ENCODE data around the gene CTDP1. TPM values are rescaled to one million over a fixed set of nuclear protein-coding genes. Genes with fewer than 3 reads are reported as not detected.

Gene CTDP1
- total RNA-seq, 1 experiment from 2014 or later, result 20.3 TPM

DNA sequence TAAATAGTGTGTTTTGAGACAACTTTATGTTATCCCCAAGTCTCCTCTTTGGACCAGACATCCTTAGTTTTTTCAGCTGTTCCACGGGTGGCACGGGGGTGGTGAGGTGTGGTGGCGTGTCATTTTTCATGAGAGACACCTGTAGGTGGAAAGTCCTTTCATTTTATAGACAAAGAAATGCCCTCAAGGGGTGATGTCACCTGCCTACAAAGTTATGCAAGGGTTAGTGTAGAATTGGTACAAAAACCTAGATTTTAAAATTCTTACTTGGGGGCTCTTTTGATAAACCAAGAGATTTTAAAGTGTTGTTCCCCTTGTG, 15.3 kb downstream of the CTDP1 start:
- BruUV-seq (replicated peaks), result no TSS peak
- Mint-ChIP-seq H3K27me3 (ENCODE audit: insufficient read depth, unreplicated experiment) (no peaks in the 10 kb centered on the region), H3K36me3 (ENCODE audit: insufficient read depth, unreplicated experiment) (peaks cover 28% of the 10 kb centered on the region), H3K27ac (ENCODE audit: low read depth, unreplicated experiment) (no peak overlapping the region), H3K9me3 (ENCODE audit: unreplicated experiment) (no peaks in the 10 kb centered on the region), H3K4me1 (ENCODE audit: insufficient read depth, unreplicated experiment) (peaks cover 6% of the 10 kb centered on the region), H3K4me3 (ENCODE audit: unreplicated experiment) (no peak overlapping the region)
- ChIA-PET CTCF (interaction anchor here (0.6 kb wide), 1 partner anchor 10 kb away, joined by 3 read pairs; no protein-coding TSS in a partner anchor), POLR2A (no interaction called here)
- DNase-seq (ENCODE audit: unreplicated experiment), result no peak
- intact Hi-C loops (cut with micrococcal nuclease), result no loop called here
- TF ChIP-seq, protein P1, sequence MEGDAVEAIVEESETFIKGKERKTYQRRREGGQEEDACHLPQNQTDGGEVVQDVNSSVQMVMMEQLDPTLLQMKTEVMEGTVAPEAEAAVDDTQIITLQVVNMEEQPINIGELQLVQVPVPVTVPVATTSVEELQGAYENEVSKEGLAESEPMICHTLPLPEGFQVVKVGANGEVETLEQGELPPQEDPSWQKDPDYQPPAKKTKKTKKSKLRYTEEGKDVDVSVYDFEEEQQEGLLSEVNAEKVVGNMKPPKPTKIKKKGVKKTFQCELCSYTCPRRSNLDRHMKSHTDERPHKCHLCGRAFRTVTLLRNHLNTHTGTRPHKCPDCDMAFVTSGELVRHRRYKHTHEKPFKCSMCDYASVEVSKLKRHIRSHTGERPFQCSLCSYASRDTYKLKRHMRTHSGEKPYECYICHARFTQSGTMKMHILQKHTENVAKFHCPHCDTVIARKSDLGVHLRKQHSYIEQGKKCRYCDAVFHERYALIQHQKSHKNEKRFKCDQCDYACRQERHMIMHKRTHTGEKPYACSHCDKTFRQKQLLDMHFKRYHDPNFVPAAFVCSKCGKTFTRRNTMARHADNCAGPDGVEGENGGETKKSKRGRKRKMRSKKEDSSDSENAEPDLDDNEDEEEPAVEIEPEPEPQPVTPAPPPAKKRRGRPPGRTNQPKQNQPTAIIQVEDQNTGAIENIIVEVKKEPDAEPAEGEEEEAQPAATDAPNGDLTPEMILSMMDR (IDR thresholded peaks at IDR 0.05; ENCODE audit: unreplicated experiment), result no peak

DNA sequence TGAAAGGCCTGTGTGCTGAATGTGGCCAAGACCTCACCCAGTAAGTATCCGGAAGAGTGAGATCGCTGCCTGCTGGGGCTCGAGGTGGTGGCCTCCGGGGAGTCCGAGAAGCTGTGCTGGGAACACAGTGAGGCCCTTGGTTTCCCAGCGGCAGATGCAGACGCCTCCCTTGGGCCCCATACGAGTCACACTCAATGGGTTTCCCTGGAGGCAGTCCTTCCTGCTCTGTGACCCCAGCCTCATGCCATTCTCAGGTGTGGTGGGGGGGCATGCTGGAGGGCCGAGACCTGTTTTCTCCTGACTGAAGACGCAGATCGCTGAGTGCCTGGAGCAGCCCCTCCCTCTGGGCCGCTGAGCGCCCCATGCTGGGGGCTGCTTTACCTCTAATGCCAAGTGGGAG, 15.7 kb downstream of the CTDP1 start:
- Mint-ChIP-seq H3K27ac (ENCODE audit: low read depth, unreplicated experiment) (no peak overlapping the region), H3K36me3 (ENCODE audit: insufficient read depth, unreplicated experiment) (peaks cover 32% of the 10 kb centered on the region), H3K4me3 (ENCODE audit: unreplicated experiment) (no peak overlapping the region), H3K4me1 (ENCODE audit: insufficient read depth, unreplicated experiment) (peaks cover 6% of the 10 kb centered on the region), H3K27me3 (ENCODE audit: insufficient read depth, unreplicated experiment) (no peaks in the 10 kb centered on the region), H3K9me3 (ENCODE audit: unreplicated experiment) (no peaks in the 10 kb centered on the region)
- ChIA-PET CTCF (interaction anchor here (0.6 kb wide), 1 partner anchor 9 kb away, joined by 3 read pairs; no protein-coding TSS in a partner anchor), POLR2A (no interaction called here)
- DNase-seq (ENCODE audit: unreplicated experiment), result no peak
- TF ChIP-seq, protein P1 (IDR thresholded peaks at IDR 0.05; ENCODE audit: unreplicated experiment), result no peak
- intact Hi-C loops (cut with micrococcal nuclease), result no loop called here
- BruUV-seq (replicated peaks), result no TSS peak

DNA sequence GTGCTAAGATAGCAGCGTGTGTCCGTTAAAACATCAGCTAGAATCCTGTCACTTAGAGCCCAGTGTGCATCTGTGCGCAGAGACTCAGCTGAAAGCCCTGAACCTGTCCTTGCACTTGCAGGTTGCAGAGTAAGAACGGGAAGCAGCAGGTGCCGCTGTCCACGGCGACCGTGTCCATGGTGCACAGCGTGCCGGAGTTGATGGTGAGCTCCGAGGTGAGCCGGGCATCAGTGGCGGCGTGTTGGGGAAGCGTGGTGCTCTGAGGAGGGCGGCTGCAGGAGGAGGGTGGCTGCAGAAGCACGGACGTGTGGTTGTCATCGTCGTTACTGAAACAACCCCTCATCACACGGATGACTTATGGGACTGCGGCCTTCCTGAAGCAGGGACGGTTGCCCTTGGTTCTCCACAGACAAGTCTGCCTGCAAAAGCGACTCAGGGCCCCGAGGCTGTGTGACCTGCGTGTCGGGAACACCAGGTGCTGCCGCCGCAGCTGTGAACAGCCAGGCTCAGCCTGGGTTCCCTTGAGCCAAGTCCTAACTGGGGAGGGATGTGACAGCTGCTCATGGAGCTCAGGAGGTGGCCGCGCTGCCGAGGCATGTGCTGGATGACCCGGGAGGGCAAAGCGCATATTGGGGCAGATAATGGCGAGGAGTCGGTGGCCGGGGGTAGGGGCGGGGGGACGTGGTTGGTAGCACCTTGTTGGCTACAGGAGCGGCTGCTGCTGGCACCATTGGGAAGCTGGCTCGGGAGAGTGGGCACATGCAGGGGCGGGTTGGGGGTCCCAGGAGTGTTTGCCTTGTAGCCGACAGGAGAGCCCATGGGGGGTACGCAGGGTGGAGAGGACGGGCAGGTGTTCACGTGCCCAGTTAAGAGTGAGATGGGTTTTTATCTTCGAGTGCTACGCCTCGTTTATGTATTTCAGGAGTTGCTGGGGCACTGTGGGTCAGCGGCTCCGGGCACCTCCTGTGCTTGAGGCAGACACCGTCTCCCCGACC, 16.6 kb downstream of the CTDP1 start:
- H3K9me3 Mint-ChIP-seq (ENCODE audit: unreplicated experiment), result no peaks in the 10 kb centered on the region
- no peak for DNase-seq (ENCODE audit: unreplicated experiment)
- H3K36me3 Mint-ChIP-seq (ENCODE audit: insufficient read depth, unreplicated experiment), result peaks cover 39% of the 10 kb centered on the region
- H3K4me1 Mint-ChIP-seq (ENCODE audit: insufficient read depth, unreplicated experiment), result peaks cover 6% of the 10 kb centered on the region
- H3K27me3 Mint-ChIP-seq (ENCODE audit: insufficient read depth, unreplicated experiment), result no peaks in the 10 kb centered on the region
- POLR2A ChIA-PET, result no interaction called here
- intact Hi-C loops (cut with micrococcal nuclease), result no loop called here
- H3K27ac Mint-ChIP-seq (ENCODE audit: low read depth, unreplicated experiment), result no peak overlapping the region
- CTCF ChIA-PET, result interaction anchor here (0.7 to 1.0 kb wide), 2 partner anchors 277 to 318 kb away, joined by 3 read pairs; no protein-coding TSS in a partner anchor
- no TSS peak for BruUV-seq (replicated peaks)
- no peak overlapping the region for H3K4me3 Mint-ChIP-seq (ENCODE audit: unreplicated experiment)
- TF ChIP-seq, protein P1 (IDR thresholded peaks at IDR 0.05; ENCODE audit: unreplicated experiment), result no peak

DNA sequence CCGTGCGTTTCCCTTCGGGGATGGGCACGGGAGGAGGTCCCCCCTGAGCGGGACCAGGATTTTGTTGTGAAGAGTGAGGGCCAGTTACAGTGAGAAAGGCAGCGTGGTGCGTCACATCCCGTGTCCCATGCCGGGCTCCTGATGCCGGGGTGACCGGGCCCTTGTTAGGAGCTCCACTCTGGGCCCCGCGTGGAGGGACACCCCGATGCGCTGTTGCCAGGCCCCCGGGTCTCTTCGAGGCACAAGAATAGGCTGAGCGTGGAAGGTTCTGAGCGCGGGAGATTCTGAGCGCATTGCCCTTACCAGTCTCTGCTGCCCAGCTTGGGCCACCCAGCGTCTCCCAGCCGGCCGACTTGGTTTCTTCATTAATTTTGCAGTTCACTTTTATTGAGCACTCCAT, 17.6 kb downstream of the CTDP1 start:
- H3K27ac Mint-ChIP-seq (ENCODE audit: low read depth, unreplicated experiment), result no peak overlapping the region
- POLR2A ChIA-PET, result interaction anchor here (1.0 kb wide), 1 partner anchor 17 kb away, joined by 4 read pairs; no protein-coding TSS in a partner anchor
- TF ChIP-seq, protein P1 (IDR thresholded peaks at IDR 0.05; ENCODE audit: unreplicated experiment), result no peak
- no peak for DNase-seq (ENCODE audit: unreplicated experiment)
- intact Hi-C loops (cut with micrococcal nuclease), result no loop called here
- peaks cover 39% of the 10 kb centered on the region for H3K36me3 Mint-ChIP-seq (ENCODE audit: insufficient read depth, unreplicated experiment)
- H3K4me1 Mint-ChIP-seq (ENCODE audit: insufficient read depth, unreplicated experiment), result peaks cover 6% of the 10 kb centered on the region
- CTCF ChIA-PET, result interaction anchor here (0.7 to 1.0 kb wide), 2 partner anchors 276 to 319 kb away, joined by 3 read pairs; no protein-coding TSS in a partner anchor
- no peak overlapping the region for H3K4me3 Mint-ChIP-seq (ENCODE audit: unreplicated experiment)
- no peaks in the 10 kb centered on the region for H3K9me3 Mint-ChIP-seq (ENCODE audit: unreplicated experiment)
- no peaks in the 10 kb centered on the region for H3K27me3 Mint-ChIP-seq (ENCODE audit: insufficient read depth, unreplicated experiment)
- BruUV-seq (replicated peaks), result no TSS peak
